ENCODE measurements around the gene B3GNT3.

GRCh38 chr19:17862711-17863519 is 68.0 kb downstream of the B3GNT3 start:
- TF ChIP-seq CTCF (IDR thresholded peaks at IDR 0.05) = no peak
- TF ChIP-seq POLR2A (IDR thresholded peaks at IDR 0.05) = no peak
